Stomach (tissue), 9 donors: Measurements from ENCODE around the gene VAV2. TPM values are rescaled to one million over a fixed set of nuclear protein-coding genes. Genes with fewer than 3 reads are reported as not detected.

Experiments
- DNase-seq, 2 donors: peaks; one replicate each; pipeline versions ENCODE4 v3.0.0 to v3.0.0-alpha.2; 2013 to 2019
- H3K27ac ChIP-seq, 5 donors: fragments of 200-600 bp in 4 of 5; sonication (generic) in 4 of 5; one replicate each; pipeline ENCODE4 v1.5.1; 2013 to 2019; ENCODE audit warnings: mild to moderate bottlenecking in 1 of 5, moderate library complexity in 1 of 5
- H3K27me3 ChIP-seq, 3 donors: fragments of 200-600 bp; sonication (generic); one replicate each; pipeline ENCODE4 v1.5.1; 2017 to 2019; ENCODE audit warnings: mixed run types in 1 of 3
- H3K36me3 ChIP-seq, 4 donors: fragments of 200-600 bp; sonication (generic); 1 replicate in 3 of 4; 2 replicates in 1 of 4; pipeline ENCODE4 v1.5.1; 2016 to 2019
- H3K4me1 ChIP-seq, 4 donors: fragments of 200-600 bp; sonication (generic); one replicate each; pipeline ENCODE4 v1.5.1; 2016 to 2019
- H3K4me3 ChIP-seq, 4 donors: fragments of 200-600 bp; sonication (generic) in 3 of 4; one replicate each; pipeline ENCODE4 v1.5.1; 2016 to 2019; ENCODE audit warnings: mild to moderate bottlenecking in 1 of 4
- H3K9me3 ChIP-seq, 4 donors: fragments of 200-600 bp; sonication (generic); one replicate each; pipeline ENCODE4 v1.5.1; 2016 to 2019
- EP300 ChIP-seq: sonication (generic); formaldehyde crosslinking; IDR thresholded peaks from one replicate; pipeline ENCODE4 v1.6.1; 2017; ENCODE audit warnings: antibody characterized with exemption
- POLR2A ChIP-seq, 4 donors: fragments of 450-650 bp; IDR thresholded peaks; one replicate each; pipeline ENCODE4 v1.6.1; 2016; ENCODE audit warnings: antibody characterized with exemption in 4 of 4, control low read depth in 2 of 4, mild to moderate bottlenecking in 1 of 4, moderate library complexity in 1 of 4
- POLR2AphosphoS5 ChIP-seq, 3 donors: sonication (generic); formaldehyde crosslinking; IDR thresholded peaks; one replicate each; pipeline ENCODE4 v1.6.1; 2016; ENCODE audit warnings: antibody characterized with exemption in 3 of 3
- WGBS, 5 donors: extraction: QIAGEN DNeasy Blood & Tissue Kit in 3 of 5; methylation state at CpG; one replicate each; pipeline versions ENCODE4 v1.1.5 to v1.1.7; 2013 to 2018; 5-methylcytosine and 5-hydroxymethylcytosine counted together
- intact Hi-C: fragments of 100-400 bp; cut with DNase I; formaldehyde crosslinking; loops from one replicate; pipeline ENCODE4 v1.15.1; 2023; ENCODE audit warnings: low total_unique reads
- polyA plus RNA-seq, 3 donors: library from polyadenylated mRNA; stranded (reverse); fragments of 200-250 nt; gene quantifications; one replicate each; pipeline ENCODE4 v1.2.3, GENCODE V29; 2013
- total RNA-seq, 5 donors: library from RNA; depleted of rRNA; stranded (reverse); fragments of >200 nt; gene quantifications; one replicate each; pipeline versions ENCODE4 v1.1.0 to v1.2.3, GENCODE V29; 2014 to 2016
- TF ChIP-seq, protein P1 (sequence below), 7 experiments: fragments of 450-650 bp in 4 of 7; fragments of 200-600 bp in 3 of 7; sonication (generic) in 3 of 7; IDR thresholded peaks; one replicate each; pipeline ENCODE4 v1.5.1; 2016 to 2019; ENCODE audit warnings: antibody characterized with exemption in 7 of 7, control low read depth in 2 of 7, mild to moderate bottlenecking in 1 of 7
- donor health status: healthy with polysubstance abuse.
- donor health status: Bipolar disorder and iron deficiency.
- donor health status: healthy.

VAV2 gene
- total and polyA plus RNA-seq, 8 donors: 4.1 to 14.2 (median 7.0) TPM

DNA sequence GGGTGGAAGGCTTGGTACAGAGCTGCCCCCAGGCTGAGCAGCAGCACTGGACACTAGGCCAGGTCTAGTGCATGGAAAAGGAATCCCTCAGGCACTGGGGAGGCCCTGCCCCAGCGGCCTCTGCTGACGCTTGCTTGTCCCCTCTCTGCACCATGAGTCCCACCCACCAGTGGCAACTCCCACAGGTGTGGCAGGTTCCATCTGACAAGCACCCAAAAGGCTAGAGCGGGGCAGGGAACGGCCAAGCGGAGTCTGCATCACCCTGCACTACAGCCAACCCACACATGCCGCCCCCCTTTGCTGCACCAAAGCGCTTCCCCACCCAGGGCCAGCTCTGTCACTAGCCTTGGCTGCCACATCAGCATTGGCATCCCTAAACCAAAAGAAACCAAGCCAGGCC, 138.8 kb downstream of the VAV2 start:
- WGBS, 5 donors: 94 to 98% (median 94%) methylated on average over 5 to 7 of the region's 7 CpGs
- H3K27me3 ChIP-seq: no peaks in the 10 kb centered on the region
- no peak for DNase-seq
- no peak overlapping the region for H3K27ac ChIP-seq
- H3K4me1 ChIP-seq: peaks cover 0 to 8% (median 0%) of the 10 kb centered on the region in 4 donors
- H3K4me3 ChIP-seq: no peak overlapping the region
- H3K9me3 ChIP-seq: no peaks in the 10 kb centered on the region
- TF ChIP-seq, protein P1, sequence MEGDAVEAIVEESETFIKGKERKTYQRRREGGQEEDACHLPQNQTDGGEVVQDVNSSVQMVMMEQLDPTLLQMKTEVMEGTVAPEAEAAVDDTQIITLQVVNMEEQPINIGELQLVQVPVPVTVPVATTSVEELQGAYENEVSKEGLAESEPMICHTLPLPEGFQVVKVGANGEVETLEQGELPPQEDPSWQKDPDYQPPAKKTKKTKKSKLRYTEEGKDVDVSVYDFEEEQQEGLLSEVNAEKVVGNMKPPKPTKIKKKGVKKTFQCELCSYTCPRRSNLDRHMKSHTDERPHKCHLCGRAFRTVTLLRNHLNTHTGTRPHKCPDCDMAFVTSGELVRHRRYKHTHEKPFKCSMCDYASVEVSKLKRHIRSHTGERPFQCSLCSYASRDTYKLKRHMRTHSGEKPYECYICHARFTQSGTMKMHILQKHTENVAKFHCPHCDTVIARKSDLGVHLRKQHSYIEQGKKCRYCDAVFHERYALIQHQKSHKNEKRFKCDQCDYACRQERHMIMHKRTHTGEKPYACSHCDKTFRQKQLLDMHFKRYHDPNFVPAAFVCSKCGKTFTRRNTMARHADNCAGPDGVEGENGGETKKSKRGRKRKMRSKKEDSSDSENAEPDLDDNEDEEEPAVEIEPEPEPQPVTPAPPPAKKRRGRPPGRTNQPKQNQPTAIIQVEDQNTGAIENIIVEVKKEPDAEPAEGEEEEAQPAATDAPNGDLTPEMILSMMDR (IDR thresholded peaks at IDR 0.05): no peak
- TF ChIP-seq POLR2A (IDR thresholded peaks at IDR 0.05): no peak
- no peak for TF ChIP-seq EP300
- no peak for TF ChIP-seq POLR2AphosphoS5 (IDR thresholded peaks at IDR 0.05)
- intact Hi-C loops: no loop called here
- peaks cover 0 to under 1% (median 0%) of the 10 kb centered on the region in 4 donors for H3K36me3 ChIP-seq

DNA sequence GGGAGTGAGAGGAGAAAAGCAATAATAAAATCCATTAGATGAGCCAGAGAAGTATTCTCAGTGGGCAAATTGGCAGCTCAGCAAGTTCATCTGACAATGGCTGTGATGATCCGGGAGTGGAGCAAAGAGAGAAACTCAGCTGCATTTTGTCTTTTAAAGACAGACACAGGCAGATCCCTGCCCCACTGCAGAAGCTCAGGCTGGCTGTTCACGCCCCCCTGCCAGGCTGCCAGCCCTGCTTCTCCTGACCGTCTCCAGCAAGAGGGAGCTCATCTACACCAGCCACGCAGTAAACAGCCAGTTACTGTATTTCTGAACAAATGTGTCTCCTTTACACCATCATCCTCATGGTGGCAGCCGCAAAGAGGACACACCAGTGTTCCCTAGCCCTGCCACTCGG, 139.7 kb downstream of the VAV2 start:
- Histone ChIP-seq H3K9me3 (no peaks in the 10 kb centered on the region), H3K4me1 (peaks cover 0 to 8% (median 0%) of the 10 kb centered on the region in 4 donors), H3K36me3 (no peaks in the 10 kb centered on the region), H3K4me3 (no peak overlapping the region), H3K27ac (no peak overlapping the region), H3K27me3 (no peaks in the 10 kb centered on the region)
- intact Hi-C loops: no loop called here
- WGBS, 5 donors: 86 to 95% (median 88%) methylated on average over 6 of the region's 6 CpGs
- DNase-seq: no peak
- TF ChIP-seq POLR2A (IDR thresholded peaks at IDR 0.05) (no peak), POLR2AphosphoS5 (IDR thresholded peaks at IDR 0.05) (no peak)
- TF ChIP-seq, protein P1 (IDR thresholded peaks at IDR 0.05): no peak

DNA sequence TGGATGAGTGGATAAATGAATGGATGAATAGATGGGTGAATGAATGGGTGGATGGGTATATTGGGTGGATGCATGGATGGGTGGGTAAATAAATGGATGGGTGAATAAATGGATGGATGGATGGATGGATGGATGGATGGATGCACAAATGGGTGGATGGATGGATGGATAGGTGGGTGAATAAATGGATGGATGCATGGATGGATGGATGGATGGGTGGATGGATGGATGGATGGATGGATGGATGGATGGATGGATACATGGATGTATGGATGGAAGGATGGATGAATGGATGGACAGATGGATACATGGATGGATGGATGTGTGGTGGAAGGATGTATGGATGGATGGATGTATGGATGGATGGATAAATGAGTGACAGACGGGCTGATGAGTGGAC, 140.4 kb downstream of the VAV2 start:
- Histone ChIP-seq H3K4me1 (peaks cover 0 to 8% (median 0%) of the 10 kb centered on the region in 4 donors), H3K9me3 (no peaks in the 10 kb centered on the region), H3K27ac (no peak overlapping the region), H3K36me3 (no peaks in the 10 kb centered on the region), H3K4me3 (no peak overlapping the region), H3K27me3 (no peaks in the 10 kb centered on the region)
- intact Hi-C loops: no loop called here
- WGBS, 5 donors: 88 to 100% (median 90%) methylated on average over 1 of the region's 1 CpG
- DNase-seq: no peak
- TF ChIP-seq, protein P1 (IDR thresholded peaks at IDR 0.05): no peak
- TF ChIP-seq POLR2A (IDR thresholded peaks at IDR 0.05): no peak

DNA sequence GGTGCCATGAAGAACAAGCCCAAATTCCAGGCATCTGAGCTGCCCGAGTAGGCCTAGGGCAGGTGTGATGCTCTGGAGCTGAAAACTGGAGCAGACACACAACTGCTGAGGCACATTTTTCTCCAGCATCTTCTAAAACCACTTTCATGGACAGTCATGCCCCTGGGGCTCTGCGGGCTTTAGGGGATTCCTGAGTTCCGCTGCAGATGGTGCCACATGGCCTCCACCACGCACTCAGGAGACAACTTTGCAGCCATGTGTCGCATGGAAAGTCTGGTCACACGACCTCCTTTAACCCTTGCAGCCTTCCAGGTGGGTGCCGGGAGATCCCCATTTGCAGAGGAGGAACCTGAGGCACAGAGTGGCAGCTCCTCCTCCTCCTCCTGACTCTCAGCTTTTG, 141.2 kb downstream of the VAV2 start:
- H3K27me3 ChIP-seq: no peaks in the 10 kb centered on the region
- no peak overlapping the region for H3K4me3 ChIP-seq
- H3K9me3 ChIP-seq: no peaks in the 10 kb centered on the region
- no peaks in the 10 kb centered on the region for H3K36me3 ChIP-seq
- H3K27ac ChIP-seq: no peak overlapping the region
- intact Hi-C loops: no loop called here
- DNase-seq: no peak
- TF ChIP-seq POLR2AphosphoS5 (IDR thresholded peaks at IDR 0.05): no peak
- no peak for TF ChIP-seq POLR2A (IDR thresholded peaks at IDR 0.05)
- no peak for TF ChIP-seq EP300
- TF ChIP-seq, protein P1 (IDR thresholded peaks at IDR 0.05): no peak
- H3K4me1 ChIP-seq: peaks cover 0 to 8% (median 0%) of the 10 kb centered on the region in 4 donors
- WGBS, 5 donors: 78 to 92% (median 87%) methylated on average over 7 of the region's 7 CpGs; no CpG with 5 or more reads in 1 of the 5 donors
